Mesendoderm (in vitro differentiated cells): ENCODE measurements around the gene DDIAS.

ENCODE experiments used
- DNase-seq: peaks from one replicate; pipeline ENCODE4 v3.0.0; 2013
- H2AK5ac ChIP-seq: 2 replicates; pipeline ENCODE4 v1.6.1; 2013; ENCODE audit warnings: low read length, inconsistent platforms
- H2BK120ac ChIP-seq: 2 replicates; pipeline ENCODE4 v1.6.1; 2013; ENCODE audit warnings: low read depth, mild to moderate bottlenecking, low read length, moderate library complexity, mixed read lengths
- H2BK15ac ChIP-seq: replicated peaks from 2 replicates; pipeline ENCODE4 v1.6.1; 2013; ENCODE audit warnings: low read depth, mild to moderate bottlenecking, moderate library complexity
- H2BK5ac ChIP-seq: 2 replicates; pipeline ENCODE4 v1.6.1; 2013; ENCODE audit warnings: low read length, inconsistent platforms
- H3K18ac ChIP-seq: 2 replicates; pipeline ENCODE4 v1.6.1; 2013; ENCODE audit warnings: mild to moderate bottlenecking, low read length, mixed read lengths
- H3K23ac ChIP-seq: one replicate; pipeline ENCODE4 v1.6.1; 2013; ENCODE audit warnings: low read length
- H3K27ac ChIP-seq: 2 replicates; pipeline ENCODE4 v1.5.1; 2013; ENCODE audit warnings: low read depth, mild to moderate bottlenecking, inconsistent platforms, low read length, moderate library complexity
- H3K27me3 ChIP-seq: 2 replicates; pipeline ENCODE4 v1.6.1; 2013; ENCODE audit warnings: low read length, control low read depth, mild to moderate bottlenecking, inconsistent platforms; ENCODE audit not compliant: insufficient read depth, poor library complexity
- H3K36me3 ChIP-seq: 2 replicates; pipeline ENCODE4 v1.6.1; 2013; ENCODE audit warnings: low read length, inconsistent platforms; ENCODE audit not compliant: control insufficient read depth, insufficient read depth
- H3K4ac ChIP-seq: one replicate; pipeline ENCODE4 v1.6.1; 2013; ENCODE audit warnings: low read depth, mild to moderate bottlenecking, low read length, moderate library complexity
- H3K4me1 ChIP-seq: 2 replicates; pipeline ENCODE4 v1.6.1; 2013; ENCODE audit warnings: low read depth, low read length, inconsistent platforms; ENCODE audit not compliant: control insufficient read depth
- H3K4me2 ChIP-seq: 2 replicates; pipeline ENCODE4 v1.6.1; 2013; ENCODE audit warnings: low read length
- H3K4me3 ChIP-seq: 2 replicates; pipeline ENCODE4 v1.5.1; 2013; ENCODE audit warnings: mild to moderate bottlenecking, low read length
- H3K56ac ChIP-seq: one replicate; pipeline ENCODE4 v1.6.1; 2013; ENCODE audit warnings: low read length
- H3K79me1 ChIP-seq: 2 replicates; pipeline ENCODE4 v1.6.1; 2013; ENCODE audit warnings: low read length, inconsistent platforms
- H3K79me2 ChIP-seq: 2 replicates; pipeline ENCODE4 v1.6.1; 2013; ENCODE audit warnings: mild to moderate bottlenecking, low read length; ENCODE audit not compliant: control insufficient read depth, insufficient read depth
- H3K9ac ChIP-seq: 2 replicates; pipeline ENCODE4 v1.6.1; 2013; ENCODE audit warnings: low read length, inconsistent platforms
- H4K5ac ChIP-seq: one replicate; pipeline ENCODE4 v1.6.1; 2013; ENCODE audit warnings: low read length
- H4K8ac ChIP-seq: one replicate; pipeline ENCODE4 v1.6.1; 2013; ENCODE audit warnings: low read depth, mild to moderate bottlenecking, control low read depth, low read length, moderate library complexity
- WGBS: extraction: QIAGEN DNeasy Blood & Tissue Kit; methylation state at CpG from one replicate; pipeline ENCODE4 v1.1.7; 2013; ENCODE audit warnings: low lambda C conversion rate, missing lambda C conversion rate; ENCODE audit not compliant: insufficient coverage; ENCODE audit errors: extremely low coverage; 5-methylcytosine and 5-hydroxymethylcytosine counted together

DDIAS gene

DNA sequence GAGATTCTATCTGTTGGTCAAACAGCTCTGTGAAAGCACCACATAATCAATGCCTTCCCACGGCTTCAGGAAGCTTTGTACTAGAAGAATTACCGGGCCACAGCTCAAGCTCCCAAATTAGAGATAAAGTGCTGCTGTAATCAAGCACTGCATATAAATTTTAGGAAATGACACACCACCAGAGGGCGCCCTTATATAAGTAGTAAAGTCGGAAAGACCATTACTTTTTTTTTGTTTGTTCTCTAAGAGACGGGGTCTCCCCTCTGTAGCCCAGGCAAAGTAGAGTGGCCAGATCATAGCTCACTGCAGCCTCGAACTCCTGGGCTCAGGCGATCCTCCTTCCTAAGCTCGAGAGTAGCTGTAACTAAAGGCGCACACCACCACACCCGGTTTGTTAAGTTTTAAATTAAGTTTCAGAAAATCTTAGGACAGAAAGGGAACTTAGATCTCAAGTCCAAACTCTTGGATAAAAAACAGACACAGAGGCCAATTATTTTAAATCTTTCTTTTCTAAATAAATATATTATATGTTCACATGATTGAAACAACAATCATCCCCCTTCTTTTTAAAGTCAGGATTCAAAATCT lies 33.9 kb upstream of the DDIAS start:
- no peak overlapping the region for H2BK120ac ChIP-seq
- WGBS = no CpG with 5 or more reads among the region's 10 CpGs
- H3K9ac ChIP-seq = no peak overlapping the region
- H2AK5ac ChIP-seq = no peak overlapping the region
- no peak overlapping the region for H4K5ac ChIP-seq
- no peaks in the 10 kb centered on the region for H3K27me3 ChIP-seq
- no peaks in the 10 kb centered on the region for H3K36me3 ChIP-seq
- H3K18ac ChIP-seq = no peak overlapping the region
- H3K4me3 ChIP-seq = no peak overlapping the region
- peak; percentile 91 for DNase-seq
- H3K79me2 ChIP-seq = no peaks in the 10 kb centered on the region
- H2BK15ac ChIP-seq = no peak overlapping the region
- H3K4me1 ChIP-seq = peaks cover 3% of the 10 kb centered on the region
- H3K27ac ChIP-seq = no peak overlapping the region
- H3K4ac ChIP-seq = no peak overlapping the region
- no peak overlapping the region for H3K4me2 ChIP-seq
- no peak overlapping the region for H3K23ac ChIP-seq
- no peak overlapping the region for H2BK5ac ChIP-seq
- H3K56ac ChIP-seq = no peak overlapping the region
- H3K79me1 ChIP-seq = no peaks in the 10 kb centered on the region
- no peak overlapping the region for H4K8ac ChIP-seq

DNA sequence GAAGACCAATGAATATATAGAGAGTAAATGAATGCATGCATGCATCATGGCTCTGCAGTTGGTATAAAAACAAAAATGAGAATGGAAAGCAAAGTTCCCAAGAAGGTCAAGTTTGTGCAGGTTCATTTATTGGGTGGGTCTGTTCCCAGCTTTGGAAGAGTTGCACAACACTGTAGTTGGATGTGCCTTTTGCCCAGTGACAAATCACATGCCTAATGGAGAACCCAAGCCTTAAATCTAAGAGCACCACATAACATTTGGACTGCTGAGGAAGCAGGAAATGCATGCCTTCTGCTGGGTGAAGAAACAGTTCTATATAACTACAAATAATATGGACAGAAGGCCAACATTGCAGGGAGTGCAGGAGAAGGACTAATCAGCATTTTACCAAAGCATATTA lies 31.9 kb upstream of the DDIAS start:
- Histone ChIP-seq H3K27me3 (no peaks in the 10 kb centered on the region), H3K79me2 (no peaks in the 10 kb centered on the region), H3K79me1 (no peaks in the 10 kb centered on the region), H3K4ac (no peak overlapping the region), H3K4me2 (no peak overlapping the region), H2AK5ac (no peak overlapping the region), H2BK15ac (no peak overlapping the region), H3K27ac (no peak overlapping the region), H3K23ac (no peak overlapping the region), H2BK120ac (no peak overlapping the region), H4K8ac (no peak overlapping the region), H3K56ac (no peak overlapping the region), H2BK5ac (no peak overlapping the region), H3K18ac (no peak overlapping the region), H3K4me1 (peaks cover 1% of the 10 kb centered on the region), H3K9ac (no peak overlapping the region), H3K36me3 (no peaks in the 10 kb centered on the region), H4K5ac (no peak overlapping the region), H3K4me3 (no peak overlapping the region)
- no peak for DNase-seq

DNA sequence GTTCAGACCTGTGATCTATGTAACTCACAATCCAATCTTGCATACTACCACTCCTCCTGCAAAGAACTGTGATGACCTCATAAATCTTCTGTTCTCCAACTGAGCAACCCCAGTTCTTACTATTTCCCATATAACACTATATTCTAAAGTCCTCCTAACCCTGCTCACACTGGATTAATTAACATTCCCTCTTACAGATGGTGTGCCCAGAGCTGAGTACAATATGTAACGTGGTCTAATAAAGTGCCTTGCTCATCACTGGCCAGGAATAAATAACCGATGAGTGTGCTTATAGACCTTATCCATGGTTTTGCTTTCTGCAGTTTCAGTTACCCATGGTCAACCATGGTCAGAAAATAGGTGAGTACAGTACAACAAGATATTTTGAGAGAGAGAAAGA lies 29.9 kb upstream of the DDIAS start:
- Histone ChIP-seq H2AK5ac (no peak overlapping the region), H2BK120ac (no peak overlapping the region)
- no CpG with 5 or more reads among the region's 2 CpGs for WGBS

DNA sequence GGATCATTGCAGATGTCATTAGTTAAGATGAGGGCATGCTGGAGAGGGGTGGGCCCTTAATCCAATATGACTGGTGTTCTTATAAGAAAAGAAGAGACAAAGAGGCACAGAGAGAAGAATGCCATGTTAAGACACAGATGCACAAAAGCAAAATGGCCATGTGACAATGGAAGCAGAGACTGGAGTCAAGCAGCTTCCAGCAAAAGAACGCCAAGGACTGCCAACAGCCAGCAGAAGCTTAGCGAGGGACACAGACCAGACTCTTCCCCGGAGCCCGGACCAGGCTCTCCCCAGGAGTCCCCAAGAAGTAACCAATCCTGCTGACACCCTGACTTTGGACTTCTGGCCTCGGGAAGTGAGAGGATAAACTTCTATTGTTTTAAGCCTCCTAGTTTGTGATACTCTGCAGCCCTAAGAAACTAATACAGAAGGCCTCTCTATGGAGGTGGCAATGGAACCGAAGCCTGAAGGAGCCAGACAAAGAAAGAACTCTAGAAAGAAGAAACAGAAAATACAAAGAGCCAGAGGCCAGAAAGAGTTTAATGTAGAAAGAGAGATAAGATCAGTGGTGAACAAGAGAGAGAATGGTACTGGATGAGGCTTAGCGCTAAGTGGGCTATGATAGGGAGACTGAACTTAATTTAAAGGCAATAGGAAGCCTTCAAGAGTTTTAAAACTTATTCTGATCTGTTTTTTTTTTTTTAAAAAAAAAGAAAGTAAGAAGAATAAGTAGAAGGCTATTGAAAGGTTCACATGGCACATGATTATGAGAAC lies 29.0 kb upstream of the DDIAS start:
- Histone ChIP-seq H2BK120ac (no peak overlapping the region), H3K18ac (no peak overlapping the region)
- no CpG with 5 or more reads among the region's 7 CpGs for WGBS

More for the DNA sequence above, 29.9 kb upstream of the DDIAS start:
- Histone ChIP-seq H3K4ac (no peak overlapping the region), H4K8ac (no peak overlapping the region), H3K79me2 (no peaks in the 10 kb centered on the region), H3K4me1 (peaks cover 1% of the 10 kb centered on the region), H3K56ac (no peak overlapping the region), H2BK5ac (no peak overlapping the region), H3K36me3 (no peaks in the 10 kb centered on the region), H3K27me3 (no peaks in the 10 kb centered on the region), H3K9ac (no peak overlapping the region), H3K79me1 (no peaks in the 10 kb centered on the region), H4K5ac (no peak overlapping the region), H3K4me2 (no peak overlapping the region), H3K27ac (no peak overlapping the region), H3K4me3 (no peak overlapping the region), H2BK15ac (no peak overlapping the region), H3K23ac (no peak overlapping the region), H3K18ac (no peak overlapping the region)
- no peak for DNase-seq

DNA sequence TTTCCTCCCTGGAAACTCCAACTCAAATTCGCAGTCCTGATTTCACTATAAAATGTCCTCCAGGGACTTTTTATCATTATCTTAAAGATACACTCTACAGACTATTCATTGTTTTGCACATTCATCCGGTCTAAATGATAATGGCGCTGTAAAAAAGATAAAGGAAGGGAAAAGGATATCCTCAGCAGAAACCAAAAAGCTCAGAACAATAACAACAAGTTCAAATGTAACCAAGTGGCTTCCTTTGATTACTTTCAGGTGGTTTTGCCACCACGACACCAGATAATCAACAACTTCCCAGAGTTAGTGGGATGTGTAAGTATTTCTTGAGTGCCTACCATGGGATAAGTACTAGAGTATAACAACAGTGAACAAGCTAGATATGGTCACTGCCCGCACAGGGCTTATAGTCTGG lies 27.6 kb upstream of the DDIAS start:
- Histone ChIP-seq H3K56ac (no peak overlapping the region), H3K9ac (no peak overlapping the region), H3K4me1 (peaks cover 1% of the 10 kb centered on the region), H3K18ac (no peak overlapping the region), H3K79me1 (no peaks in the 10 kb centered on the region), H3K79me2 (no peaks in the 10 kb centered on the region), H2BK120ac (no peak overlapping the region), H3K23ac (no peak overlapping the region), H2BK15ac (no peak overlapping the region), H3K27me3 (no peaks in the 10 kb centered on the region), H2BK5ac (no peak overlapping the region), H4K8ac (no peak overlapping the region), H3K4ac (no peak overlapping the region), H3K4me3 (no peak overlapping the region), H3K36me3 (no peaks in the 10 kb centered on the region), H3K4me2 (no peak overlapping the region), H3K27ac (no peak overlapping the region), H4K5ac (no peak overlapping the region), H2AK5ac (no peak overlapping the region)
- WGBS = no CpG with 5 or more reads among the region's 5 CpGs
- no peak for DNase-seq

More for the DNA sequence above, 29.0 kb upstream of the DDIAS start:
- H3K9ac ChIP-seq = no peak overlapping the region
- H3K4ac ChIP-seq = no peak overlapping the region
- no peak overlapping the region for H2BK15ac ChIP-seq
- no peak overlapping the region for H3K56ac ChIP-seq
- no peak overlapping the region for H3K23ac ChIP-seq
- peak; percentile 16 for DNase-seq
- peaks cover 1% of the 10 kb centered on the region for H3K4me1 ChIP-seq
- H3K27ac ChIP-seq = no peak overlapping the region
- no peak overlapping the region for H3K4me3 ChIP-seq
- no peaks in the 10 kb centered on the region for H3K27me3 ChIP-seq
- no peaks in the 10 kb centered on the region for H3K79me1 ChIP-seq
- H4K8ac ChIP-seq = no peak overlapping the region
- H3K79me2 ChIP-seq = no peaks in the 10 kb centered on the region
- H2AK5ac ChIP-seq = no peak overlapping the region
- H4K5ac ChIP-seq = no peak overlapping the region
- H3K4me2 ChIP-seq = no peak overlapping the region
- H3K36me3 ChIP-seq = no peaks in the 10 kb centered on the region
- H2BK5ac ChIP-seq = no peak overlapping the region
